Endothelial cell of umbilical vein (primary cell): ENCODE measurements around the gene APMAP. TPM values are rescaled to one million over a fixed set of nuclear protein-coding genes. Genes with fewer than 3 reads are reported as not detected.

Source experiments
- BruUV-seq: library from RNA; stranded (reverse); fragments of 400-500 nt; replicated peaks from 2 replicates; lab custom pipeline; 2021; lab: Mats Ljungman, UMichigan
- CTCF ChIA-PET: fragments of 300-600, 350-600 bp; sonication (Branson Sonifier 250); formaldehyde crosslinking; loops from one replicate; lab custom pipeline; 2021; ENCODE audit warnings: antibody characterized with exemption, inconsistent platforms; lab: Charles Lee
- POLR2A ChIA-PET: fragments of 300-600, 350-600 bp; sonication (Branson Sonifier 250); formaldehyde crosslinking; loops from one replicate; lab custom pipeline; 2021; ENCODE audit warnings: antibody characterized with exemption, inconsistent platforms; lab: Charles Lee
- DNase-seq: peaks from one replicate; pipeline ENCODE4 v3.0.0-alpha.2; 2011; ENCODE audit warnings: low read depth, low spot score
- FAIRE-seq: peaks from 2 replicates; lab custom pipeline; 2011; peaks lifted over from hg19 to GRCh38; lab: Jason Lieb, UNC
- H2AFZ ChIP-seq: 2 replicates; pipeline ENCODE4 v1.6.0; 2012; ENCODE audit warnings: low read depth, low read length, control low read depth, inconsistent platforms
- H3K27ac ChIP-seq: 2 replicates; pipeline ENCODE4 v1.5.1; 2011; ENCODE audit warnings: low read depth, mild to moderate bottlenecking, control low read depth, low read length, moderate library complexity; ENCODE audit not compliant: insufficient read depth
- H3K27me3 ChIP-seq, 2 experiments: 2 replicates each; pipeline versions ENCODE4 v1.6.0 to v1.6.1; 2011; ENCODE audit warnings: low read length in 2 of 2, mixed read lengths in 1 of 2; ENCODE audit not compliant: control insufficient read depth in 2 of 2, insufficient read depth in 2 of 2
- H3K36me3 ChIP-seq, 2 experiments: 2 replicates in 1 of 2; 3 replicates in 1 of 2; pipeline ENCODE4 v1.5.1; 2011; ENCODE audit warnings: low read length in 2 of 2, mild to moderate bottlenecking in 1 of 2, moderate library complexity in 1 of 2; ENCODE audit not compliant: control insufficient read depth in 2 of 2, insufficient read depth in 2 of 2; ENCODE audit errors: extremely low read depth in 1 of 2
- H3K4me1 ChIP-seq: 3 replicates; pipeline ENCODE4 v1.5.1; 2011; ENCODE audit warnings: mild to moderate bottlenecking, low read length; ENCODE audit not compliant: control insufficient read depth, insufficient read depth; ENCODE audit errors: extremely low read depth
- H3K4me2 ChIP-seq: 2 replicates; pipeline ENCODE4 v1.6.1; 2011; ENCODE audit warnings: low read length, control low read depth, mixed read lengths; ENCODE audit not compliant: insufficient read depth
- H3K4me3 ChIP-seq, 3 experiments: fragments of 200-600 bp in 1 of 3; sonication (generic), shearing (Covaris generic) in 1 of 3; replicated peaks in 1 of 3; 2 replicates each; pipeline ENCODE4 v1.5.1; 2011 to 2016; ENCODE audit warnings: control low read depth in 3 of 3, low read length in 3 of 3, mild to moderate bottlenecking in 2 of 3, inconsistent platforms in 1 of 3, low read depth in 1 of 3, moderate library complexity in 1 of 3; ENCODE audit not compliant: insufficient read depth in 1 of 3
- H3K79me2 ChIP-seq: 2 replicates; pipeline ENCODE4 v1.6.0; 2012; ENCODE audit warnings: low read length, inconsistent platforms; ENCODE audit not compliant: control insufficient read depth, insufficient read depth
- H3K9ac ChIP-seq: replicated peaks from 2 replicates; pipeline ENCODE3; 2011; ENCODE audit warnings: low read length, control low read depth; ENCODE audit not compliant: insufficient read depth; ENCODE audit errors: extremely low read depth
- H3K9me1 ChIP-seq: replicated peaks from 3 replicates; pipeline ENCODE4 v1.6.0; 2011; ENCODE audit warnings: mild to moderate bottlenecking, low read length; ENCODE audit not compliant: control insufficient read depth, insufficient read depth; ENCODE audit errors: extremely low read depth
- H3K9me3 ChIP-seq: replicated peaks from 2 replicates; pipeline ENCODE4 v1.5.1; 2012; ENCODE audit warnings: low read length, inconsistent platforms; ENCODE audit not compliant: control insufficient read depth, insufficient read depth
- H4K20me1 ChIP-seq: replicated peaks from 2 replicates; pipeline ENCODE3; 2011; ENCODE audit warnings: mild to moderate bottlenecking, low read length; ENCODE audit not compliant: control insufficient read depth, insufficient read depth; ENCODE audit errors: extremely low read depth
- CTCF ChIP-seq, 2 donors: IDR thresholded peaks; 1 replicate in 1 of 2; 2 replicates in 1 of 2; pipeline ENCODE4 v1.5.1; 2011; ENCODE audit warnings: low read length in 2 of 2, mild to moderate bottlenecking in 2 of 2, moderate library complexity in 2 of 2, control low read depth in 1 of 2, inconsistent platforms in 1 of 2, low read depth in 1 of 2; ENCODE audit not compliant: insufficient read depth in 1 of 2; ENCODE audit errors: extremely low read depth in 1 of 2
- GATA2 ChIP-seq: IDR thresholded peaks from 2 replicates; pipeline ENCODE4 v1.7.0; 2011; ENCODE audit warnings: low read depth, mild to moderate bottlenecking, moderate library complexity, mixed read lengths, low read length; ENCODE audit not compliant: insufficient read length, insufficient read depth
- JUN ChIP-seq: IDR thresholded peaks from 2 replicates; pipeline ENCODE4 v1.6.1; 2011; ENCODE audit warnings: borderline replicate concordance, low read depth; ENCODE audit not compliant: insufficient read length, insufficient read depth
- MYC ChIP-seq: IDR thresholded peaks from one replicate; pipeline ENCODE4 v1.6.1; 2011; ENCODE audit warnings: mild to moderate bottlenecking, low read depth, low read length
- POLR2A ChIP-seq: IDR thresholded peaks from 2 replicates; pipeline ENCODE4 v1.6.1; 2012; ENCODE audit warnings: low read depth, mild to moderate bottlenecking, control low read depth, low read length
- dilution Hi-C: fragments of 300-500 bp; cut with MboI; formaldehyde crosslinking; loops from one replicate; pipeline ENCODE4 v1.15.0; 2019; ENCODE audit warnings: low sequenced_read_pairs; ENCODE audit not compliant: extremely low pct_ligation_motif_present
- intact Hi-C: fragments of 100-400 bp; cut with micrococcal nuclease; formaldehyde crosslinking; loops from one replicate; pipeline ENCODE4 v1.10.0; 2022
- polyA plus RNA-seq, 4 experiments: library from polyadenylated mRNA; depleted of rRNA in 3 of 4; stranded (reverse) in 3 of 4; unstranded in 1 of 4; fragments of >200 nt; gene quantifications; 2 replicates each; pipeline versions ENCODE4 v1.2.1 to v1.2.3, GENCODE V29; 2011 to 2012; ENCODE audit warnings: missing spikeins in 1 of 4
- total RNA-seq: library from RNA; stranded (reverse); gene quantifications from 2 replicates; pipeline ENCODE4 v1.2.3, GENCODE V29; 2021

APMAP gene
- total and polyA plus RNA-seq, 2 donors (not counting 3 experiments of a cell fraction or from before 2014, with no cell fraction given), result 80.7 to 110 TPM

GRCh38 chr20:24942679-24943078, 49.9 kb downstream of the APMAP start:
- dilution Hi-C loops, result no loop called here
- no peaks in the 10 kb centered on the region for H3K79me2 ChIP-seq
- no peak overlapping the region for H3K4me3 ChIP-seq
- H3K9me1 ChIP-seq, result no peaks in the 10 kb centered on the region
- H2AFZ ChIP-seq, result no peak overlapping the region
- no peaks in the 10 kb centered on the region for H3K36me3 ChIP-seq
- ChIA-PET CTCF (interaction anchor here (1.2 kb wide), 1 partner anchor 12 kb away, joined by 3 read pairs; no protein-coding TSS in a partner anchor), POLR2A (no interaction called here)
- intact Hi-C loops, result no loop called here
- no peaks in the 10 kb centered on the region for H3K9me3 ChIP-seq
- DNase-seq, result no peak
- FAIRE-seq, result no peak
- BruUV-seq, result no TSS peak
- no peak overlapping the region for H3K4me2 ChIP-seq
- TF ChIP-seq GATA2, result no peak
- TF ChIP-seq POLR2A, result no peak
- TF ChIP-seq MYC, result no peak
- no peak overlapping the region for H3K27ac ChIP-seq
- H3K27me3 ChIP-seq, result no peaks in the 10 kb centered on the region
- H4K20me1 ChIP-seq, result no peaks in the 10 kb centered on the region
- H3K9ac ChIP-seq, result no peak overlapping the region
- no peaks in the 10 kb centered on the region for H3K4me1 ChIP-seq

GRCh38 chr20:24939036-24939435, 53.5 kb downstream of the APMAP start:
- no peaks in the 10 kb centered on the region for H3K4me1 ChIP-seq
- ChIA-PET POLR2A (no interaction called here), CTCF (no interaction called here)
- no peaks in the 10 kb centered on the region for H4K20me1 ChIP-seq
- FAIRE-seq (no peak), DNase-seq (no peak)
- intact Hi-C loops (no loop called here), dilution Hi-C loops (no loop called here)
- no TSS peak for BruUV-seq
- H3K4me3 ChIP-seq, result no peak overlapping the region
- H3K9me1 ChIP-seq, result no peaks in the 10 kb centered on the region
- H2AFZ ChIP-seq, result no peak overlapping the region
- TF ChIP-seq CTCF (IDR thresholded peaks at IDR 0.05; ENCODE audit: extremely low read depth in 1 of 2, insufficient read depth in 1 of 2, low read depth in 1 of 2, low read length in 2 of 2) (no peak), JUN (no peak)
- H3K27ac ChIP-seq, result no peak overlapping the region
- H3K79me2 ChIP-seq, result no peaks in the 10 kb centered on the region
- no peaks in the 10 kb centered on the region for H3K9me3 ChIP-seq
- H3K27me3 ChIP-seq, result no peaks in the 10 kb centered on the region
- no peaks in the 10 kb centered on the region for H3K36me3 ChIP-seq
- no peak overlapping the region for H3K9ac ChIP-seq
- H3K4me2 ChIP-seq, result no peak overlapping the region
